ENCODE results near the gene PSMC2. TPM values are rescaled to one million over a fixed set of nuclear protein-coding genes. Genes with fewer than 3 reads are reported as not detected.

Gene PSMC2
- total and polyA plus RNA-seq, 2 donors (not counting 1 experiment from before 2014, with no cell fraction given) = 29.8 to 51.1 TPM

GRCh38 chr7:103349805-103350204, 2.4 kb downstream of the PSMC2 start:
- H3K4me3 ChIP-seq (ENCODE audit: control extremely low read depth in 1 of 5, extremely low read depth in 1 of 5, insufficient read depth in 1 of 5, low read depth in 2 of 5, low read length in 4 of 5) = no peak overlapping the region
- peaks cover 48% of the 10 kb centered on the region for H3K4me1 Mint-ChIP-seq
- peak overlapping the region; percentile 71 for H3K4me2 ChIP-seq (replicated peaks; ENCODE audit: low read depth, low read length, poor library complexity, severe bottlenecking)
- no peaks in the 10 kb centered on the region for H3K9me3 Mint-ChIP-seq (ENCODE audit: insufficient read depth)
- H3K9ac ChIP-seq (ENCODE audit: low read length) = peak overlapping the region; percentile 2
- TF ChIP-seq CTCF (IDR thresholded peaks at IDR 0.05) = no peak
- TF ChIP-seq EZH2 (IDR thresholded peaks at IDR 0.05; ENCODE audit: borderline replicate concordance, insufficient read depth, low read depth, low read length, poor library complexity, severe bottlenecking) = no peak
- H3K27ac Mint-ChIP-seq = no peak overlapping the region
- peak overlapping the region; percentile 78 for H3K4me3 Mint-ChIP-seq
- peaks cover 17% of the 10 kb centered on the region for H4K20me1 ChIP-seq (ENCODE audit: control insufficient read depth, insufficient read depth, low read length, poor library complexity, severe bottlenecking)
- ATAC-seq (ENCODE audit: low read depth) (no peak), DNase-seq (no peak)
- ChIA-PET CTCF (no interaction called here), POLR2A (no interaction called here)
- no peaks in the 10 kb centered on the region for H3K27me3 Mint-ChIP-seq
- no peak overlapping the region for H3K27ac ChIP-seq (ENCODE audit: low read length in 2 of 2)
- no peak overlapping the region for H2AFZ ChIP-seq (ENCODE audit: insufficient read depth, low read depth, low read length, poor library complexity, severe bottlenecking)
- no CpG with 5 or more reads among the region's 1 CpG for WGBS (ENCODE audit: insufficient coverage)
- intact Hi-C loops (cut with micrococcal nuclease) = loop anchor here (5.0 to 10.0 kb wide), 3 partner anchors 203 to 855 kb away; partner anchors contain the start of genes FBXL13, NAPEPLD and ORC5
- no peaks in the 10 kb centered on the region for H3K27me3 ChIP-seq (replicated peaks in 1 of 4; ENCODE audit: control extremely low read depth in 1 of 4, control insufficient read depth in 3 of 4, insufficient read depth in 4 of 4, low read length in 3 of 4)
- H3K4me1 ChIP-seq (ENCODE audit: control insufficient read depth in 2 of 2, insufficient read depth in 2 of 2, low read length in 2 of 2) = peaks cover 13 to 27% of the 10 kb centered on the region in 2 donors
- no peaks in the 10 kb centered on the region for H3K9me3 ChIP-seq (ENCODE audit: control extremely low read depth in 1 of 3, control insufficient read depth in 2 of 3, insufficient read depth in 1 of 3, low read length in 2 of 3)
- H3K36me3 ChIP-seq (replicated peaks in 1 of 2; ENCODE audit: control extremely low read depth in 1 of 2, control insufficient read depth in 1 of 2, extremely low read depth in 1 of 2, insufficient read depth in 2 of 2, low read length in 1 of 2) = peaks cover 3 to 31% of the 10 kb centered on the region in 2 experiments
- H3K79me2 ChIP-seq (ENCODE audit: control insufficient read depth, insufficient read depth, low read length) = peaks cover 95% of the 10 kb centered on the region

- no peaks in the 10 kb centered on the region for H3K4me1 ChIP-seq (ENCODE audit: control insufficient read depth in 2 of 2, insufficient read depth in 2 of 2, low read length in 2 of 2)
- no peak overlapping the region for H3K9ac ChIP-seq (ENCODE audit: low read length)
- H3K79me2 ChIP-seq (ENCODE audit: control insufficient read depth, insufficient read depth, low read length) = no peaks in the 10 kb centered on the region
- no peak overlapping the region for H3K27ac ChIP-seq (ENCODE audit: low read length in 2 of 2)
- CTCF ChIA-PET = no interaction called here
- H3K9me3 ChIP-seq (ENCODE audit: control extremely low read depth in 1 of 3, control insufficient read depth in 2 of 3, insufficient read depth in 1 of 3, low read length in 2 of 3) = no peaks in the 10 kb centered on the region
- H3K36me3 ChIP-seq (replicated peaks in 1 of 2; ENCODE audit: control extremely low read depth in 1 of 2, control insufficient read depth in 1 of 2, extremely low read depth in 1 of 2, insufficient read depth in 2 of 2, low read length in 1 of 2) = peaks cover 0 to 39% of the 10 kb centered on the region in 2 experiments
- H4K20me1 ChIP-seq (ENCODE audit: control insufficient read depth, insufficient read depth, low read length, poor library complexity, severe bottlenecking) = no peaks in the 10 kb centered on the region
- Mint-ChIP-seq H3K27ac (no peak overlapping the region), H3K4me3 (no peak overlapping the region), H3K27me3 (no peaks in the 10 kb centered on the region), H3K4me1 (no peaks in the 10 kb centered on the region), H3K9me3 (ENCODE audit: insufficient read depth) (no peaks in the 10 kb centered on the region)
- no peak for DNase-seq
- H3K27me3 ChIP-seq (replicated peaks in 1 of 4; ENCODE audit: control extremely low read depth in 1 of 4, control insufficient read depth in 3 of 4, insufficient read depth in 4 of 4, low read length in 3 of 4) = no peaks in the 10 kb centered on the region
- POLR2A ChIA-PET = no interaction called here
- no peak overlapping the region for H3K4me2 ChIP-seq (replicated peaks; ENCODE audit: low read depth, low read length, poor library complexity, severe bottlenecking)
- TF ChIP-seq EZH2 (IDR thresholded peaks at IDR 0.05; ENCODE audit: borderline replicate concordance, insufficient read depth, low read depth, low read length, poor library complexity, severe bottlenecking) (no peak), CTCF (IDR thresholded peaks at IDR 0.05) (no peak)
- intact Hi-C loops (cut with micrococcal nuclease) = no loop called here
- no peak for ATAC-seq (ENCODE audit: low read depth)
- H3K4me3 ChIP-seq (ENCODE audit: control extremely low read depth in 1 of 5, extremely low read depth in 1 of 5, insufficient read depth in 1 of 5, low read depth in 2 of 5, low read length in 4 of 5) = no peak overlapping the region
- no peak overlapping the region for H2AFZ ChIP-seq (ENCODE audit: insufficient read depth, low read depth, low read length, poor library complexity, severe bottlenecking)
- WGBS (ENCODE audit: insufficient coverage) = 90% methylated on average over 2 of the region's 5 CpGs
Measured at GRCh38 chr7:103369432-103369831, 22.0 kb downstream of the PSMC2 start.
